Measurements from ENCODE around the gene SEC24A.

Gene SEC24A

DNA sequence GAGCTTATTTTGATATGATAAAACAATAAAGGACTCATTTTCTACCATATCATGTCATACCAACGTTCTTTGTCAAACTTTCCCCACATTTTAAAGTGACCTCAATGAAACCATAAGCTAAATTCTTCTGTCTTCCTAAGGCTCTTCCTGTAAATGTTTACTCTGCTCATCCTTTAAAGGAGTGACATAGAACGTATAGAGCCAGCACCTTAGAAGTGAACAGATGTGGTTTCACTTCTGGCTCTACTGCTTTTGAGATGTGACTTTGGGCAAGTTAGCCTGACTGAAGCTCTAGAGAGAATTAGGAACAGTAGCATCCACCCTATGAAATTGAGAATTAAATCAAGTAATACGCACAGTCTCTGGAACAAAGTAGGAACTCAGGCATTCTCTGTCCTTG lies 40.0 kb upstream of the SEC24A start:
- no CpG with 5 or more reads among the region's 3 CpGs for WGBS (ENCODE audit: extremely low coverage, insufficient coverage, low lambda C conversion rate)
- no peaks in the 10 kb centered on the region for H3K79me2 ChIP-seq (ENCODE audit: control insufficient read depth, insufficient read depth, low read length)
- no peak overlapping the region for H2AK5ac ChIP-seq (ENCODE audit: low read length)
- no peak overlapping the region for H4K5ac ChIP-seq (ENCODE audit: low read length)
- no peak overlapping the region for H3K4ac ChIP-seq (ENCODE audit: low read depth, low read length)
- no peak overlapping the region for H3K4me2 ChIP-seq (ENCODE audit: low read length)
- DNase-seq = no peak
- no peak overlapping the region for H2BK15ac ChIP-seq (replicated peaks; ENCODE audit: low read depth)
- no peak overlapping the region for H3K4me3 ChIP-seq (ENCODE audit: low read length)
- H3K4me1 ChIP-seq (ENCODE audit: control insufficient read depth, low read depth, low read length) = no peaks in the 10 kb centered on the region
- no peak overlapping the region for H3K9ac ChIP-seq (ENCODE audit: low read length)
- H3K56ac ChIP-seq (ENCODE audit: low read length) = no peak overlapping the region
- no peak overlapping the region for H3K18ac ChIP-seq (ENCODE audit: low read length)
- H3K23ac ChIP-seq (ENCODE audit: low read length) = no peak overlapping the region
- H2BK5ac ChIP-seq (ENCODE audit: low read length) = no peak overlapping the region
- no peak overlapping the region for H2BK120ac ChIP-seq (ENCODE audit: low read depth, low read length)
- H3K27me3 ChIP-seq (ENCODE audit: insufficient read depth, low read length, poor library complexity) = no peaks in the 10 kb centered on the region
- H3K79me1 ChIP-seq (ENCODE audit: low read length) = no peaks in the 10 kb centered on the region
- H4K8ac ChIP-seq (ENCODE audit: low read depth, low read length) = no peak overlapping the region
- H3K36me3 ChIP-seq (ENCODE audit: control insufficient read depth, insufficient read depth, low read length) = peaks cover 2% of the 10 kb centered on the region
- no peak overlapping the region for H3K27ac ChIP-seq (ENCODE audit: low read depth, low read length)

DNA sequence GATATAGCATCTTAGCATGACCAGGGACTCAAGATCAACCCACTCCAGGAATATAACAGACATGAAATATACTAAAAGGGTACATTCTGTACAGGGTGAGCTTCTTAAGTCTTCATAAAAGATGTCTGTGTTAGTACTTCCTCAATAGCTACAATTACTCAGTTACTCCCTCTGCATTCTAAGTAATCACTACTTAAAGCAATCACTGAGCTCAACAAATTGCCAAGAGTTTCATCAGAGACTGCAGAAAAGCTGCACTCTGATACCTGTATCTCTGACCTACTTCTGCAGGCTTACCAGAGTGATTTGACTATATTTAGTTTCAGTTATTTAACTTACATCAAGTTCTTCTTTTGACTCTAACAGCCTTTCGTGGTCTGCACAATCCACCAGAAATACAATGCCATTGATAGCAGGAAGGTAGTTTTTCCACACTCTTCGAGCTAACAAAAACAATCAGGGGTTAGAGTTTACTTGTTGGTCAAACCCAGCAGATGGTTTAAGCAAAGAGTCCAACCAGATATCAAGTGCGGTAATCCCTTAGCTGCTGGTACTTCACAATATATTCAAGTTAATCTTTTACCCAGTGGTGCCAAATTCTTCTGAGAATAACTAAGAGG lies 39.2 kb upstream of the SEC24A start:
- H2AK5ac ChIP-seq (ENCODE audit: low read length) = no peak overlapping the region
- H3K36me3 ChIP-seq (ENCODE audit: control insufficient read depth, insufficient read depth, low read length) = peaks cover 2% of the 10 kb centered on the region
- no peak overlapping the region for H3K18ac ChIP-seq (ENCODE audit: low read length)
- H2BK15ac ChIP-seq (replicated peaks; ENCODE audit: low read depth) = no peak overlapping the region
- H2BK5ac ChIP-seq (ENCODE audit: low read length) = no peak overlapping the region
- DNase-seq = no peak
- H3K27ac ChIP-seq (ENCODE audit: low read depth, low read length) = no peak overlapping the region
- H3K56ac ChIP-seq (ENCODE audit: low read length) = no peak overlapping the region
- no peak overlapping the region for H3K4ac ChIP-seq (ENCODE audit: low read depth, low read length)
- no peaks in the 10 kb centered on the region for H3K79me2 ChIP-seq (ENCODE audit: control insufficient read depth, insufficient read depth, low read length)
- no peak overlapping the region for H3K9ac ChIP-seq (ENCODE audit: low read length)
- H3K4me2 ChIP-seq (ENCODE audit: low read length) = no peak overlapping the region
- H4K5ac ChIP-seq (ENCODE audit: low read length) = no peak overlapping the region
- WGBS (ENCODE audit: extremely low coverage, insufficient coverage, low lambda C conversion rate) = no CpG with 5 or more reads among the region's 3 CpGs
- no peak overlapping the region for H3K4me3 ChIP-seq (ENCODE audit: low read length)
- no peak overlapping the region for H3K23ac ChIP-seq (ENCODE audit: low read length)
- no peaks in the 10 kb centered on the region for H3K4me1 ChIP-seq (ENCODE audit: control insufficient read depth, low read depth, low read length)
- H3K79me1 ChIP-seq (ENCODE audit: low read length) = no peaks in the 10 kb centered on the region
- H4K8ac ChIP-seq (ENCODE audit: low read depth, low read length) = no peak overlapping the region
- H3K27me3 ChIP-seq (ENCODE audit: insufficient read depth, low read length, poor library complexity) = no peaks in the 10 kb centered on the region
- H2BK120ac ChIP-seq (ENCODE audit: low read depth, low read length) = no peak overlapping the region

DNA sequence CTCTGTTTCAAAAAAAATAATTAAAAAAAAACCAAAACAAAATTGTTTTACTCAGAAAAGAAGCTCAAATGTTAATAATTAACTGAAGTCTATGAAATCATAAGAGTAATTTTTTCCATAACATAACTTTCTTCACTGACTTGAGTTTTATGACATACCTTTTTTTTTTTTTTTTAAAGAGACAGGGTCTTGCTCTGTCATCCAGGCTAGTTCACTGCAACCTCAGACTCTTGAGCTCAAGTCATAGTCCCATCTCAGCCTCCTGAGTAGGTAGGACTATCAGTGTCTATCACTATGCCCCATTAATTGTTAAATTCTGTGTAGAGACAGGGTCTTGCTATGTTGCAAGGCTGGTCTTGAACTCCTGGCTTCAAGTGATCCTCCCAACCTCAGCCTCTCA lies 37.9 kb upstream of the SEC24A start:
- no peak overlapping the region for H3K9ac ChIP-seq (ENCODE audit: low read length)
- H3K36me3 ChIP-seq (ENCODE audit: control insufficient read depth, insufficient read depth, low read length) = peaks cover 2% of the 10 kb centered on the region
- H4K5ac ChIP-seq (ENCODE audit: low read length) = no peak overlapping the region
- no peaks in the 10 kb centered on the region for H3K79me1 ChIP-seq (ENCODE audit: low read length)
- no peak overlapping the region for H2AK5ac ChIP-seq (ENCODE audit: low read length)
- no peak overlapping the region for H2BK120ac ChIP-seq (ENCODE audit: low read depth, low read length)
- no peak overlapping the region for H2BK15ac ChIP-seq (replicated peaks; ENCODE audit: low read depth)
- no peaks in the 10 kb centered on the region for H3K4me1 ChIP-seq (ENCODE audit: control insufficient read depth, low read depth, low read length)
- no peak overlapping the region for H3K4ac ChIP-seq (ENCODE audit: low read depth, low read length)
- no peak overlapping the region for H4K8ac ChIP-seq (ENCODE audit: low read depth, low read length)
- H3K4me3 ChIP-seq (ENCODE audit: low read length) = no peak overlapping the region
- H3K79me2 ChIP-seq (ENCODE audit: control insufficient read depth, insufficient read depth, low read length) = no peaks in the 10 kb centered on the region
- no peak overlapping the region for H3K56ac ChIP-seq (ENCODE audit: low read length)
- no peak overlapping the region for H3K27ac ChIP-seq (ENCODE audit: low read depth, low read length)
- H3K23ac ChIP-seq (ENCODE audit: low read length) = no peak overlapping the region
- H3K4me2 ChIP-seq (ENCODE audit: low read length) = no peak overlapping the region
- H3K18ac ChIP-seq (ENCODE audit: low read length) = no peak overlapping the region
- no peaks in the 10 kb centered on the region for H3K27me3 ChIP-seq (ENCODE audit: insufficient read depth, low read length, poor library complexity)
- no peak for DNase-seq
- H2BK5ac ChIP-seq (ENCODE audit: low read length) = no peak overlapping the region

DNA sequence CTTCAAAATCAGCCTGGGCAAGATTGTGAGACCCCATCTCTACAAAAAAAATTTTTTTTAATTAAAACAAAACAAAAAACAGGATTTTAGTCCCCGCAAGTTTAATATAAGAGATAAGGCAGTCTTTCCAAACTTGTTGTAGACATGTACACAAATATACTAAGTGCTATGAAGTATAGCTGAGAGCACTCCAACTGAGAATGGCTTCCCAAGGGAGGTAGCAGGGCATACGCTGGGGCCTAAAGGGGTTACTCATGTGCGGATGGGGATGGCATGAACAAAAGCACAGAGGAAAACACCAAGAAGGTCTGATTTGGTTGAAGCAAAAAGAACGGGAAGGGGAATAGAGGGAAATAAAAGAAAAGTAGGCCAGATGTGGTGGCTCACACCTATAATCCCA lies 37.1 kb upstream of the SEC24A start:
- WGBS (ENCODE audit: extremely low coverage, insufficient coverage, low lambda C conversion rate) = no CpG with 5 or more reads among the region's 4 CpGs
- Histone ChIP-seq H2BK15ac (replicated peaks; ENCODE audit: low read depth) (no peak overlapping the region), H3K4me3 (ENCODE audit: low read length) (no peak overlapping the region), H3K18ac (ENCODE audit: low read length) (no peak overlapping the region), H3K36me3 (ENCODE audit: control insufficient read depth, insufficient read depth, low read length) (peaks cover 2% of the 10 kb centered on the region), H2BK120ac (ENCODE audit: low read depth, low read length) (no peak overlapping the region), H2BK5ac (ENCODE audit: low read length) (no peak overlapping the region), H3K56ac (ENCODE audit: low read length) (no peak overlapping the region), H3K4me2 (ENCODE audit: low read length) (no peak overlapping the region), H2AK5ac (ENCODE audit: low read length) (no peak overlapping the region), H3K27ac (ENCODE audit: low read depth, low read length) (no peak overlapping the region), H3K9ac (ENCODE audit: low read length) (no peak overlapping the region), H3K79me2 (ENCODE audit: control insufficient read depth, insufficient read depth, low read length) (no peaks in the 10 kb centered on the region), H3K4me1 (ENCODE audit: control insufficient read depth, low read depth, low read length) (no peaks in the 10 kb centered on the region), H3K23ac (ENCODE audit: low read length) (no peak overlapping the region), H3K4ac (ENCODE audit: low read depth, low read length) (no peak overlapping the region), H3K79me1 (ENCODE audit: low read length) (no peaks in the 10 kb centered on the region), H3K27me3 (ENCODE audit: insufficient read depth, low read length, poor library complexity) (no peaks in the 10 kb centered on the region), H4K5ac (ENCODE audit: low read length) (no peak overlapping the region), H4K8ac (ENCODE audit: low read depth, low read length) (no peak overlapping the region)
- DNase-seq = no peak

DNA sequence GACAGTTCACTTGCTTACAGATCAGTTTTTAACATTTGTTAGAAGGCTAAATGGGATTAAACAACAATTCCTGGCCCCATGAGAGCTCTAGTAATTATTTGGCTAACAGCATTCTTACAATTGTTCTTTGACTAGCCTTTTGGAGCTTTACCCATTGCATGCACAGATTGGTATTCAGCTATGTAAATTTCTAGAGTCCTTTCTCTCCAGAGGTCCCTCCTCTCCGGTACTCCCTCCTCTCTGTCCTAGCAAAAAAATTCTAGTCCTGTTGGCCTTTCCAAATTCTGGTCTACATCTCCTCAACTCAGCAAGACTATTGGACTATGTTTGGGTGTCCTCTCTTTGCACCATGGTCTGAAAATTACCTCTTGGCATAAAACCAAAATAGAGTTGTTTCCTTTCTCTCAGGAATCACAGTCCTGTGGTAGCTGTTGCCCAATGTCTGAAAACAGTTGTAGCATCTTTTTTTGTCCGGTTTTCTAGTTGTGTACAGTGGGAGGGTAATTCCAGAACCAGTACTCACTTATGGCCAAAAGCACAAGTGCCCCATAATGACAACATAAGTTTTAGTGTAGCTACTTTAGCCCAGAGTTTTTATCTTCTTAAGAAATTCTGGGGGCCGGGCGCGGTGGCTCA lies 34.0 kb upstream of the SEC24A start:
- H2BK120ac ChIP-seq (ENCODE audit: low read depth, low read length) = no peak overlapping the region
- no peak overlapping the region for H2BK15ac ChIP-seq (replicated peaks; ENCODE audit: low read depth)
- no peak overlapping the region for H2AK5ac ChIP-seq (ENCODE audit: low read length)
- H3K27ac ChIP-seq (ENCODE audit: low read depth, low read length) = no peak overlapping the region
- H3K4me2 ChIP-seq (ENCODE audit: low read length) = no peak overlapping the region
- H3K4me1 ChIP-seq (ENCODE audit: control insufficient read depth, low read depth, low read length) = no peaks in the 10 kb centered on the region
- H3K18ac ChIP-seq (ENCODE audit: low read length) = no peak overlapping the region
- H3K9ac ChIP-seq (ENCODE audit: low read length) = no peak overlapping the region
- H4K5ac ChIP-seq (ENCODE audit: low read length) = no peak overlapping the region
- peak; percentile 37 for DNase-seq
- no CpG with 5 or more reads among the region's 5 CpGs for WGBS (ENCODE audit: extremely low coverage, insufficient coverage, low lambda C conversion rate)
- H3K27me3 ChIP-seq (ENCODE audit: insufficient read depth, low read length, poor library complexity) = no peaks in the 10 kb centered on the region
- no peak overlapping the region for H4K8ac ChIP-seq (ENCODE audit: low read depth, low read length)
- no peak overlapping the region for H3K23ac ChIP-seq (ENCODE audit: low read length)
- H3K4me3 ChIP-seq (ENCODE audit: low read length) = no peak overlapping the region
- H3K56ac ChIP-seq (ENCODE audit: low read length) = no peak overlapping the region
- H2BK5ac ChIP-seq (ENCODE audit: low read length) = no peak overlapping the region
- H3K36me3 ChIP-seq (ENCODE audit: control insufficient read depth, insufficient read depth, low read length) = no peaks in the 10 kb centered on the region
- no peak overlapping the region for H3K4ac ChIP-seq (ENCODE audit: low read depth, low read length)
- no peaks in the 10 kb centered on the region for H3K79me1 ChIP-seq (ENCODE audit: low read length)
- H3K79me2 ChIP-seq (ENCODE audit: control insufficient read depth, insufficient read depth, low read length) = no peaks in the 10 kb centered on the region

DNA sequence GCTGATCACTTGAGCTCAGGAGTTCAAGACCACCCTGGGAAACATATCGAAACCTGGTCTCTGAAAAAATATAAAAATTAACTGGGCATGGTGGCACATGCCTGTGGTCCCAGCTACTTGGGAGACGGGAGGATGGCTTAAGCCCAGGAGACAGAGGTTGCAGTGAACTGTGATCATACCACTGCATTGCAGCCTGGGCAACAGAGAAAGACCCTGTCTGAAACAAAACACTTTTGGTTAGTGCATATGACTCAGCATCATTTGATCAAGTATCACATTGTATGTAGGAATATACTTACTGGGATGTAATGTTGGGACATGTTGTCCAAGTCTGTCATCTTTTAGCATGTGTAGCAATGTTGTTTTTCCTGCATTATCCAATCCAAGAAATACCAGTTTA lies 28.0 kb upstream of the SEC24A start:
- no peak overlapping the region for H2BK120ac ChIP-seq (ENCODE audit: low read depth, low read length)
- H3K56ac ChIP-seq (ENCODE audit: low read length) = no peak overlapping the region
- H3K9ac ChIP-seq (ENCODE audit: low read length) = no peak overlapping the region
- no CpG with 5 or more reads among the region's 2 CpGs for WGBS (ENCODE audit: extremely low coverage, insufficient coverage, low lambda C conversion rate)
- H3K4me3 ChIP-seq (ENCODE audit: low read length) = no peak overlapping the region
- H4K5ac ChIP-seq (ENCODE audit: low read length) = no peak overlapping the region
- no peaks in the 10 kb centered on the region for H3K36me3 ChIP-seq (ENCODE audit: control insufficient read depth, insufficient read depth, low read length)
- DNase-seq = no peak
- H3K4ac ChIP-seq (ENCODE audit: low read depth, low read length) = no peak overlapping the region
- H3K18ac ChIP-seq (ENCODE audit: low read length) = no peak overlapping the region
- H3K4me1 ChIP-seq (ENCODE audit: control insufficient read depth, low read depth, low read length) = no peaks in the 10 kb centered on the region
- no peak overlapping the region for H3K27ac ChIP-seq (ENCODE audit: low read depth, low read length)
- H3K79me1 ChIP-seq (ENCODE audit: low read length) = no peaks in the 10 kb centered on the region
- no peak overlapping the region for H2BK5ac ChIP-seq (ENCODE audit: low read length)
- no peaks in the 10 kb centered on the region for H3K79me2 ChIP-seq (ENCODE audit: control insufficient read depth, insufficient read depth, low read length)
- no peak overlapping the region for H3K23ac ChIP-seq (ENCODE audit: low read length)
- no peak overlapping the region for H3K4me2 ChIP-seq (ENCODE audit: low read length)
- no peak overlapping the region for H4K8ac ChIP-seq (ENCODE audit: low read depth, low read length)
- H2AK5ac ChIP-seq (ENCODE audit: low read length) = no peak overlapping the region
- H2BK15ac ChIP-seq (replicated peaks; ENCODE audit: low read depth) = no peak overlapping the region
- H3K27me3 ChIP-seq (ENCODE audit: insufficient read depth, low read length, poor library complexity) = no peaks in the 10 kb centered on the region
